Calu3 (cell line): ENCODE measurements around the gene GDPD1. TPM values are rescaled to one million over a fixed set of nuclear protein-coding genes. Genes with fewer than 3 reads are reported as not detected.
"Not testable (repeated sequence)": the region's sequence is repeated elsewhere in the genome, so short reads cannot be mapped to it uniquely, and the experiment has no call there.

Experiments used
- BruUV-seq: library from RNA; stranded (reverse); fragments of 400-500 nt; replicated peaks from 2 replicates; lab custom pipeline; 2021; lab: Mats Ljungman, UMichigan
- CTCF ChIA-PET: fragments of 300-600 bp; sonication (Branson Sonifier 250); formaldehyde crosslinking; loops from one replicate; lab custom pipeline; 2022; ENCODE audit warnings: antibody characterized with exemption; lab: Charles Lee
- DNase-seq: peaks from one replicate; pipeline ENCODE4 v3.0.0; 2022
- H3K27ac Mint-ChIP-seq: one replicate; pipeline ENCODE4 v1.8.0; 2022; ENCODE audit warnings: mixed read lengths; ENCODE audit not compliant: unreplicated experiment
- H3K27me3 Mint-ChIP-seq: one replicate; pipeline ENCODE4 v1.8.0; 2022; ENCODE audit warnings: mixed read lengths; ENCODE audit not compliant: unreplicated experiment
- H3K36me3 Mint-ChIP-seq: one replicate; pipeline ENCODE4 v1.8.0; 2022; ENCODE audit warnings: mild to moderate bottlenecking, moderate library complexity, mixed read lengths; ENCODE audit not compliant: insufficient read depth, unreplicated experiment
- H3K4me1 Mint-ChIP-seq: one replicate; pipeline ENCODE4 v1.8.0; 2022; ENCODE audit warnings: mild to moderate bottlenecking, low read depth, mixed read lengths; ENCODE audit not compliant: unreplicated experiment
- H3K4me3 Mint-ChIP-seq: one replicate; pipeline ENCODE4 v1.8.0; 2022; ENCODE audit warnings: mild to moderate bottlenecking, low read depth, moderate library complexity, mixed read lengths; ENCODE audit not compliant: unreplicated experiment
- H3K9me3 Mint-ChIP-seq: one replicate; pipeline ENCODE4 v1.8.0; 2022; ENCODE audit warnings: low read depth, mixed read lengths; ENCODE audit not compliant: unreplicated experiment
- intact Hi-C: fragments of 100-400 bp; cut with micrococcal nuclease; formaldehyde crosslinking; loops from one replicate; pipeline ENCODE4 v1.10.0; 2022; ENCODE audit not compliant: unreplicated experiment
- total RNA-seq: library from RNA; stranded (reverse); gene quantifications from 2 replicates; pipeline ENCODE4 v1.2.3, GENCODE V29; 2022
- TF ChIP-seq, protein P1 (sequence below): fragments of 200-600 bp; IDR thresholded peaks from one replicate; pipeline ENCODE4 v1.8.0; 2022; ENCODE audit warnings: antibody characterized with exemption; ENCODE audit not compliant: unreplicated experiment

Gene GDPD1
- total RNA-seq, 1 experiment from 2014 or later = 2.6 TPM

DNA sequence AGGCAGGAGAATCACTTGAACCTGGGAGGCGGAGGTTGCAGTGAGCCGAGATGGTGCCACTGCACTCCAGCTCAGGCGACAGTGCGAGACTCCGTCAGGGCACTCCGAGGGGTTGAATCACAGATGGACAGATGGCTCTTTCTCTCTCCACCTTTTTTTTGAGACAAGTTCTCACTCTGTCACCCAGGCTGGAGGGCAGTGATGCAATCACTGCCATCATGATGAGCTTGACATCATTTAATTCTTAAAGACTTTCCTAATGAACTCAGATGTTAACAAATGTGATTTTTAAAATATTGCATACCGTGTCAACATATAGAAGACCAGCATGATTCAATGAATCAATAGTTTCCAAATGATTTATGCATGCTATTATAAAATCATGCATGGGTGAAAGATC, 3.5 kb downstream of the GDPD1 start:
- H3K4me3 Mint-ChIP-seq = no peak overlapping the region
- H3K36me3 Mint-ChIP-seq = peaks cover 21% of the 10 kb centered on the region
- CTCF ChIA-PET = interaction anchor here (0.7 kb wide), 1 partner anchor 82 kb away, joined by 4 read pairs; no protein-coding TSS in a partner anchor
- no peaks in the 10 kb centered on the region for H3K9me3 Mint-ChIP-seq
- DNase-seq = no peak
- BruUV-seq = no TSS peak
- no peaks in the 10 kb centered on the region for H3K27me3 Mint-ChIP-seq
- intact Hi-C loops = loop anchor here (5.0 kb wide), 1 partner anchor 73 kb away; no protein-coding TSS in a partner anchor
- H3K27ac Mint-ChIP-seq = no peak overlapping the region
- TF ChIP-seq, protein P1, sequence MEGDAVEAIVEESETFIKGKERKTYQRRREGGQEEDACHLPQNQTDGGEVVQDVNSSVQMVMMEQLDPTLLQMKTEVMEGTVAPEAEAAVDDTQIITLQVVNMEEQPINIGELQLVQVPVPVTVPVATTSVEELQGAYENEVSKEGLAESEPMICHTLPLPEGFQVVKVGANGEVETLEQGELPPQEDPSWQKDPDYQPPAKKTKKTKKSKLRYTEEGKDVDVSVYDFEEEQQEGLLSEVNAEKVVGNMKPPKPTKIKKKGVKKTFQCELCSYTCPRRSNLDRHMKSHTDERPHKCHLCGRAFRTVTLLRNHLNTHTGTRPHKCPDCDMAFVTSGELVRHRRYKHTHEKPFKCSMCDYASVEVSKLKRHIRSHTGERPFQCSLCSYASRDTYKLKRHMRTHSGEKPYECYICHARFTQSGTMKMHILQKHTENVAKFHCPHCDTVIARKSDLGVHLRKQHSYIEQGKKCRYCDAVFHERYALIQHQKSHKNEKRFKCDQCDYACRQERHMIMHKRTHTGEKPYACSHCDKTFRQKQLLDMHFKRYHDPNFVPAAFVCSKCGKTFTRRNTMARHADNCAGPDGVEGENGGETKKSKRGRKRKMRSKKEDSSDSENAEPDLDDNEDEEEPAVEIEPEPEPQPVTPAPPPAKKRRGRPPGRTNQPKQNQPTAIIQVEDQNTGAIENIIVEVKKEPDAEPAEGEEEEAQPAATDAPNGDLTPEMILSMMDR = no peak
- H3K4me1 Mint-ChIP-seq = no peaks in the 10 kb centered on the region

DNA sequence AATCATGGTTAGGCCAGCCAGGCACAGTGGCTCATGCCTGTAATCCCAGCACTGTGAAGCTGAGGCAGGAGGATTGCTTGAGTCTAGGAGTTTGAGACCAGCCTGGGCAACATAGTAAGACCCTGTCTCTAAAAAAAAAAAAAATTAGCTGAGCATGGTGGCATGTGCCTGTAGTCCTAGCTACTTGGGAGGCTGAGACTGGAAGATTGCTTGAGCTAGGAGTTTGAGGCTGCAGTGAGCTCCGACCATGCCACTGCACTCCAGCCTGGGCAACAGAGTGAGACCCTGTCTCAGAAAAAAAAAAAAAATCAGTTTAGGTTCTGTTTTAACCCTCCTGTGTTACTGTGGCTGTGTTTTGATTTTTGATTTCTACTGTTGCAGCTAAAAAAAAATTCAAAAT, 8.3 kb downstream of the GDPD1 start:
- BruUV-seq, H3K27ac Mint-ChIP-seq, H3K27me3 Mint-ChIP-seq, intact Hi-C loops, DNase-seq, H3K36me3 Mint-ChIP-seq, H3K4me1 Mint-ChIP-seq, H3K9me3 Mint-ChIP-seq, H3K4me3 Mint-ChIP-seq: not testable (repeated sequence)
- CTCF ChIA-PET = interaction anchor here (0.6 to 0.8 kb wide), 3 partner anchors 12 to 195 kb away, joined by 3 to 8 read pairs (median 4); no protein-coding TSS in a partner anchor

DNA sequence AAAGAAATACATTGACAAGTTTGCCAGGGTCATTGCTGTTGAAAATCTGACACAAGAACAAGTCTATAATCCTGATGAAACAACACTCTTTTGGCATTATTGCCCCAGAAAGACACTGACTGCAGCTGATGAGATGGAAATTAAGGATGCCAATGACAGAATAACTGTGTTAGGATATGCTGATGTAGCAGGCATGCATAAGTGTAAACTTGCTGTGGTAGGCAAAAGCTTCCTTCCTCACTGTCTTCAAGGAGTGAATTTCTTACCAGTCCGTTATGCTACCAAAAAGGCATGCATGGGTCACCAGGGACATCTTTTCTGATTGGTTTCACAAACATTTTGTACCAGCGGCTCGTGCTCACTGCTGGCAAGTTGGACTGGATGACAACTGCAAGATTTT, 10.5 kb downstream of the GDPD1 start:
- no peak for DNase-seq
- Mint-ChIP-seq H3K4me1 (no peaks in the 10 kb centered on the region), H3K9me3 (no peaks in the 10 kb centered on the region), H3K4me3 (no peak overlapping the region), H3K27ac (no peak overlapping the region), H3K27me3 (no peaks in the 10 kb centered on the region), H3K36me3 (no peaks in the 10 kb centered on the region)
- BruUV-seq = no TSS peak
- intact Hi-C loops = no loop called here
- CTCF ChIA-PET = no interaction called here
- TF ChIP-seq, protein P1 = no peak

DNA sequence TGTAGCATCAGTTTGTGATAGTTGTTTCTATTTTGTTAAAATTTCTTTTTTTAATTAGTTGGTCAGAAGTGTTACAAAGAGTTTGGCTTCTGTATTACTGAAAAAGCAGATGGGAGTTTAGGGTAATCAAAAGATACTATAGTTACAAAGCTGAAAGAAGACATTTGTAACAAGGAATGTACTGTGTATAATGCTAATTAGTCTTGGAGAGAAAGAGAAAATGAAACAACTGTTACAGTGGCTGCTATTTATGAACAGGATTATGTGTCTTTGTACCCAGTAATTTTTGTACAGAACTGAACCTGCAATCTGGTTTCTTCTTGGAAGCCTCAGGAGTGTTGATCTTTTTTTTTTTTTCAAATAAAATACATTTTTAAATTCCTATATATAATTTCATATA, 14.3 kb downstream of the GDPD1 start:
- Mint-ChIP-seq H3K4me1 (no peaks in the 10 kb centered on the region), H3K27ac (no peak overlapping the region), H3K27me3 (no peaks in the 10 kb centered on the region), H3K36me3 (no peaks in the 10 kb centered on the region), H3K4me3 (no peak overlapping the region), H3K9me3 (no peaks in the 10 kb centered on the region)
- BruUV-seq = no TSS peak
- CTCF ChIA-PET = no interaction called here
- DNase-seq = no peak
- TF ChIP-seq, protein P1 = no peak
- intact Hi-C loops = no loop called here

DNA sequence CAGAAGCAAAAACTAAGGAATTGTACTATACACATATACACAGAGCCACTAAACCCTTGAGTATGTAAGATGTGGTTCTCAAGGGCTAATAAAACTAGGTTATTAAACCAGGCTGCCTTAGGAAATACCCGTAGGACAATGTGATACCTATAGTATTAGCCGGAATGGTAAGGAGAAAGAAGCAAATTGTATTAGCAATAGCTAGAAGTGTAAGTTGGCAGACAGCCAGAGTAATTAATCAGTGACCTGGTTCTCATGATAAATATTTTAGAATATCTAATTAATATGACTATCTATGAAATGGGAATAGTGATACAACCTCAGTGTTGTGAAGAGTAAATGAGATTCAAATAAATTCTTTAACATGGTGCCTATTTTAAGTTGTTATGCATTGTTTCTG, 18.6 kb downstream of the GDPD1 start:
- no TSS peak for BruUV-seq
- H3K36me3 Mint-ChIP-seq = no peaks in the 10 kb centered on the region
- H3K9me3 Mint-ChIP-seq = no peaks in the 10 kb centered on the region
- TF ChIP-seq, protein P1 = no peak
- no peaks in the 10 kb centered on the region for H3K27me3 Mint-ChIP-seq
- DNase-seq = no peak
- H3K4me1 Mint-ChIP-seq = no peaks in the 10 kb centered on the region
- intact Hi-C loops = no loop called here
- no peak overlapping the region for H3K4me3 Mint-ChIP-seq
- H3K27ac Mint-ChIP-seq = no peak overlapping the region
- CTCF ChIA-PET = interaction anchor here (0.6 to 0.7 kb wide), 2 partner anchors 16 to 85 kb away, joined by 3 read pairs; no protein-coding TSS in a partner anchor
